Measurements from ENCODE around the gene XPA. TPM values are rescaled to one million over a fixed set of nuclear protein-coding genes. Genes with fewer than 3 reads are reported as not detected.
"Not testable (repeated sequence)": the region's sequence is repeated elsewhere in the genome, so short reads cannot be mapped to it uniquely, and the experiment has no call there.

Gene XPA
- total RNA-seq (ENCODE audit: unreplicated experiment) = 12.3 TPM
- long read RNA-seq, transcript XPA-201 (6 exons, 1,417 nt) = major isoform, 10 of 15 reads
- long read RNA-seq, partial matches to known transcripts = 4 of 15 reads
- long read RNA-seq, other reads (novel, unspliced or antisense) = 1 of 15 reads

GRCh38 chr9:97696803-97697601 is at the start of gene XPA:
TSS of gene XPA (minus strand) at chr9:97697340. CDS start at chr9:97697292, 48 bp downstream.
- H3K4me1 Mint-ChIP-seq (ENCODE audit: low read depth, unreplicated experiment) = peaks cover 12% of the 10 kb centered on the region

GRCh38 chr9:97744710-97745708 is 47.9 kb upstream of the XPA start:
- H3K27me3 Mint-ChIP-seq (ENCODE audit: unreplicated experiment) = peaks cover 6% of the 10 kb centered on the region
- DNase-seq = no peak
- H3K27ac Mint-ChIP-seq (ENCODE audit: unreplicated experiment) = no peak overlapping the region
- H3K4me3 Mint-ChIP-seq (ENCODE audit: unreplicated experiment) = no peak overlapping the region
- H3K4me1 Mint-ChIP-seq (ENCODE audit: low read depth, unreplicated experiment) = no peaks in the 10 kb centered on the region
- peaks cover 3% of the 10 kb centered on the region for H3K9me3 Mint-ChIP-seq (ENCODE audit: unreplicated experiment)
- no peaks in the 10 kb centered on the region for H3K36me3 Mint-ChIP-seq (ENCODE audit: unreplicated experiment)
- TF ChIP-seq CTCF (IDR thresholded peaks at IDR 0.05; ENCODE audit: partially characterized antibody, unreplicated experiment) = no peak

More at GRCh38 chr9:97696803-97697601, at the start of gene XPA:
- H3K27me3 Mint-ChIP-seq (ENCODE audit: unreplicated experiment) = peaks cover 6% of the 10 kb centered on the region
- H3K27ac Mint-ChIP-seq (ENCODE audit: unreplicated experiment) = peak within 1 kb of the TSS; percentile 84
- peak; percentile 100 for DNase-seq
- peaks cover 6% of the 10 kb centered on the region for H3K9me3 Mint-ChIP-seq (ENCODE audit: unreplicated experiment)
- H3K36me3 Mint-ChIP-seq (ENCODE audit: unreplicated experiment) = no peaks in the 10 kb centered on the region
- peak within 1 kb of the TSS; percentile 94 for H3K4me3 Mint-ChIP-seq (ENCODE audit: unreplicated experiment)
- TF ChIP-seq CTCF (IDR thresholded peaks at IDR 0.05; ENCODE audit: partially characterized antibody, unreplicated experiment) = no peak

- H3K4me3 Mint-ChIP-seq (ENCODE audit: unreplicated experiment); H3K27me3 Mint-ChIP-seq (ENCODE audit: unreplicated experiment); H3K4me1 Mint-ChIP-seq (ENCODE audit: low read depth, unreplicated experiment): not testable (repeated sequence)
Observed at GRCh38 chr9:97744025-97744424, 46.9 kb upstream of the XPA start.

GRCh38 chr9:97742545-97742944 is 45.4 kb upstream of the XPA start:
- no peak for TF ChIP-seq CTCF (IDR thresholded peaks at IDR 0.05; ENCODE audit: partially characterized antibody, unreplicated experiment)
- peaks cover 3% of the 10 kb centered on the region for H3K9me3 Mint-ChIP-seq (ENCODE audit: unreplicated experiment)
- H3K27me3 Mint-ChIP-seq (ENCODE audit: unreplicated experiment) = peaks cover 6% of the 10 kb centered on the region
- no peak overlapping the region for H3K27ac Mint-ChIP-seq (ENCODE audit: unreplicated experiment)
- no peak for DNase-seq
- H3K36me3 Mint-ChIP-seq (ENCODE audit: unreplicated experiment) = no peaks in the 10 kb centered on the region
- no peak overlapping the region for H3K4me3 Mint-ChIP-seq (ENCODE audit: unreplicated experiment)
- H3K4me1 Mint-ChIP-seq (ENCODE audit: low read depth, unreplicated experiment) = no peaks in the 10 kb centered on the region

More at GRCh38 chr9:97744025-97744424, 46.9 kb upstream of the XPA start:
- DNase-seq; H3K36me3 Mint-ChIP-seq (ENCODE audit: unreplicated experiment); H3K27ac Mint-ChIP-seq (ENCODE audit: unreplicated experiment); H3K9me3 Mint-ChIP-seq (ENCODE audit: unreplicated experiment): not testable (repeated sequence)

- Mint-ChIP-seq H3K27me3 (ENCODE audit: unreplicated experiment) (peaks cover 6% of the 10 kb centered on the region), H3K27ac (ENCODE audit: unreplicated experiment) (no peak overlapping the region), H3K4me1 (ENCODE audit: low read depth, unreplicated experiment) (no peaks in the 10 kb centered on the region), H3K36me3 (ENCODE audit: unreplicated experiment) (no peaks in the 10 kb centered on the region), H3K9me3 (ENCODE audit: unreplicated experiment) (peaks cover 3% of the 10 kb centered on the region), H3K4me3 (ENCODE audit: unreplicated experiment) (peak overlapping the region; percentile 45)
- no peak for TF ChIP-seq CTCF (IDR thresholded peaks at IDR 0.05; ENCODE audit: partially characterized antibody, unreplicated experiment)
- no peak for DNase-seq
Observed at GRCh38 chr9:97741947-97742346, 44.8 kb upstream of the XPA start.

Measured in glutamatergic neuron (in vitro differentiated cells).